Calu3 (cell line): ENCODE data around the gene HIC2. TPM values are rescaled to one million over a fixed set of nuclear protein-coding genes. Genes with fewer than 3 reads are reported as not detected.
A peak's percentile ranks its signal among the peaks of the same experiment; 100 is the strongest.
"Not testable (repeated sequence)": the region's sequence is repeated elsewhere in the genome, so short reads cannot be mapped to it uniquely, and the experiment has no call there.

Experiments used
- BruUV-seq: library from RNA; stranded (reverse); fragments of 400-500 nt; replicated peaks from 2 replicates; lab custom pipeline; 2021; lab: Mats Ljungman, UMichigan
- CTCF ChIA-PET: fragments of 300-600 bp; sonication (Branson Sonifier 250); formaldehyde crosslinking; loops from one replicate; lab custom pipeline; 2022; ENCODE audit warnings: antibody characterized with exemption; lab: Charles Lee
- DNase-seq: peaks from one replicate; pipeline ENCODE4 v3.0.0; 2022
- H3K27ac Mint-ChIP-seq: one replicate; pipeline ENCODE4 v1.8.0; 2022; ENCODE audit warnings: mixed read lengths; ENCODE audit not compliant: unreplicated experiment
- H3K27me3 Mint-ChIP-seq: one replicate; pipeline ENCODE4 v1.8.0; 2022; ENCODE audit warnings: mixed read lengths; ENCODE audit not compliant: unreplicated experiment
- H3K36me3 Mint-ChIP-seq: one replicate; pipeline ENCODE4 v1.8.0; 2022; ENCODE audit warnings: mild to moderate bottlenecking, moderate library complexity, mixed read lengths; ENCODE audit not compliant: insufficient read depth, unreplicated experiment
- H3K4me1 Mint-ChIP-seq: one replicate; pipeline ENCODE4 v1.8.0; 2022; ENCODE audit warnings: mild to moderate bottlenecking, low read depth, mixed read lengths; ENCODE audit not compliant: unreplicated experiment
- H3K4me3 Mint-ChIP-seq: one replicate; pipeline ENCODE4 v1.8.0; 2022; ENCODE audit warnings: mild to moderate bottlenecking, low read depth, moderate library complexity, mixed read lengths; ENCODE audit not compliant: unreplicated experiment
- H3K9me3 Mint-ChIP-seq: one replicate; pipeline ENCODE4 v1.8.0; 2022; ENCODE audit warnings: low read depth, mixed read lengths; ENCODE audit not compliant: unreplicated experiment
- intact Hi-C: fragments of 100-400 bp; cut with micrococcal nuclease; formaldehyde crosslinking; loops from one replicate; pipeline ENCODE4 v1.10.0; 2022; ENCODE audit not compliant: unreplicated experiment
- total RNA-seq: library from RNA; stranded (reverse); gene quantifications from 2 replicates; pipeline ENCODE4 v1.2.3, GENCODE V29; 2022

HIC2 gene
- total RNA-seq, 1 experiment from 2014 or later = 7.7 TPM

DNA sequence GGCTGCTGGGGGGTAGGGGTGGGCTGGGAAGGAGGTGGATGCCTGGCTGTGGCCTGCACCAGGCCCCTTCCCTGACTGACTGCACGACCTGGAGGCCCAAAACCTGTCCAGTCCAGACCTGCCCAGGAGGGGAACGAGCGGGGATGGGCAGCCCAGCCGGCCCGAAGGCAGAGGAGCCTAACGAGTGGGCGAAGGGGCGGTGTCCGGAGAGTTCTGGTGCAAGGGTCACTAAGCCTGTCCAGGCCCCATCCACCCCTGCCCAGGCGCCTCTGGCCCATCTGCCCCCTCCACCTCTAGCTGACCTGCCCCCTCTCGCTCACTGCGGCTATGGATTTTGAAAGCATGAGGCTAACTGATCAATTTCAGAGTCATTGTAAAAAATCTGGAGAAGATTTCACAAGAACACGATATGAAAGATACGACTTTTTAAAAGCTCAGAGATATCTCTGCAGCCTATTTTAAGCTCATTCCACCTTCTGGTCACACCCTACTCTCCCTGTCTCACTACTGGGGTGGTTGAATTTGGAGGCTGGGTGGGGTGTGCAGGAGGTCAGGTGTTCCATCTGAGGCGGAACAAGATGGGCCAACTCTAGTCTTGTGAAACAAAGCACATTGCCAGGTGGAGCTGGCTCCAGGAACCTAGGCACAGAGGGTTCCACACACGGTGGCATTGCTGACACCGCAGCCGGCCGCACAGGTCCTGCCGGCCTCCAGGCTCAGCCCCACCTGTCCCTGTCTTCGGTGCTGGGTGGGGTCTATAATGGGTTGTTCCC lies 15.8 kb upstream of the HIC2 start:
- H3K4me3 Mint-ChIP-seq, H3K27ac Mint-ChIP-seq, BruUV-seq, DNase-seq, H3K36me3 Mint-ChIP-seq, H3K4me1 Mint-ChIP-seq, H3K27me3 Mint-ChIP-seq, CTCF ChIA-PET, H3K9me3 Mint-ChIP-seq, intact Hi-C loops: not testable (repeated sequence)

DNA sequence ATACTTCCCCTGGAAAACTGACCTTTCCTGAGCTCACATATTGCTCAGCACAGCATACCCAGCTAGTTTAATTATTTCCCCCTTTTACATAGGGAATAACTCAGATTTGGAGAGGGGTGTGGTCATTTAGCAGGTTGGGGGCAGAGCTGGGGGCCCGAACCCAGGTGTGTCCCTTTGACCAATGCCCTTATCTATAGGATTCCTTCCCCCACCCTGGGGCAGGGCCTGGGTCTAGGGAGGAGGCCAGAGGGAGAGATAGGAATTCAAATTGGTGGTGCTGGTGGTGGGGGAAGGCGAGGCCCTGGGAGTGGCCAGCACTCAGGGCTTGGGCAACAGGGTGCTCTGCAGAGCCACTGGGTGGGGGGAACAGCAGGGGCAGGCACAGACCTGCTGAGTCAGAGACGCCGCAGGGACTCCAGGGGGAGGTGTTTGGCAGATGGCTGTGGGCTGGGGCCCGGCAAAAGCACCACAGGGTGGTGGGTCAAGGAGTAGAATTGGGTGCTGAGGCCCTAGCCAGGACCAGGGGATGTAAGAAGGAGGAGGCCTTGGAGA lies 14.3 kb upstream of the HIC2 start:
- DNase-seq, H3K36me3 Mint-ChIP-seq, intact Hi-C loops, H3K4me3 Mint-ChIP-seq, H3K4me1 Mint-ChIP-seq, H3K27ac Mint-ChIP-seq, CTCF ChIA-PET, BruUV-seq, H3K9me3 Mint-ChIP-seq, H3K27me3 Mint-ChIP-seq: not testable (repeated sequence)

DNA sequence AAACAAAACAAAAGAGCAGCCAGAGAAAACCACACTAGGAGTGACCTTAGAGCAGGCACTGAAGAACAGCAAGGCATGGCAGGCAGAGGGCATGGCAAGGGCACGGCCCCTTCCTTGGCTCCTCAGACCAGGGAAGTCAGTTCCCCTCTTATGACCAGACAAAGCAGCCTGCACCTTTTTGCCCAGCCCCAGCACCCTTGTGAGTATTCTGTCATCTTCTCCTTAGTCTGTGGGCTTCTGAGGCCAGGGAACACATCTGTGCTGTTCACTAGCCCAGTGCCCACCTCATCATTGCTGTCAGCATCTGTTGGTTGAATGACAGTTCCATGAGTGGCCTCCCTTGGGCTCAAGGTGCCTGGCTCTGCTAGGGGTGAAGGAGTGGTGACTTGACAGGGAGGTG lies 10.0 kb upstream of the HIC2 start:
- DNase-seq, H3K4me1 Mint-ChIP-seq, H3K27ac Mint-ChIP-seq, CTCF ChIA-PET, H3K36me3 Mint-ChIP-seq, intact Hi-C loops, H3K4me3 Mint-ChIP-seq, H3K9me3 Mint-ChIP-seq, H3K27me3 Mint-ChIP-seq, BruUV-seq: not testable (repeated sequence)

DNA sequence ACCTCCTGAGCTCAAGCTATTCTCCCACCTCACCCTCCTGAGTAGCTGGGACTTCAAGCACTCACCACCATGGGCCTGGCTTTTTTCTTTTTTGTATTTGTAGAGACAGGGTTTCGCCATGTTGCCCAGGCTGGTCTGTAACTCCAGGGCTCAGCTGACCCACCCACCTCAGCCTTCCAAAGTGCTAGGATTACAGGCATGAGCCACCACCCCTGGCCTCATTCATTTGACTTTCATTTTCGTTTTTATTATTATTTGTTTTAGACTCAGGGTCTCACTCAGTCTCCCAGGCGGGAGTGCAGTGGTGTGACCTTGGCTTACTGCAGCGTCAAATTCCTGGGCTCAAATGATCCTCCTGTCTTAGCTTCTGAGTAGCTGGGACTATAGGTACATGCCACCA lies 9.4 kb upstream of the HIC2 start:
- intact Hi-C loops, H3K4me1 Mint-ChIP-seq, H3K27ac Mint-ChIP-seq, H3K4me3 Mint-ChIP-seq, H3K27me3 Mint-ChIP-seq, DNase-seq, H3K36me3 Mint-ChIP-seq, CTCF ChIA-PET, H3K9me3 Mint-ChIP-seq, BruUV-seq: not testable (repeated sequence)

DNA sequence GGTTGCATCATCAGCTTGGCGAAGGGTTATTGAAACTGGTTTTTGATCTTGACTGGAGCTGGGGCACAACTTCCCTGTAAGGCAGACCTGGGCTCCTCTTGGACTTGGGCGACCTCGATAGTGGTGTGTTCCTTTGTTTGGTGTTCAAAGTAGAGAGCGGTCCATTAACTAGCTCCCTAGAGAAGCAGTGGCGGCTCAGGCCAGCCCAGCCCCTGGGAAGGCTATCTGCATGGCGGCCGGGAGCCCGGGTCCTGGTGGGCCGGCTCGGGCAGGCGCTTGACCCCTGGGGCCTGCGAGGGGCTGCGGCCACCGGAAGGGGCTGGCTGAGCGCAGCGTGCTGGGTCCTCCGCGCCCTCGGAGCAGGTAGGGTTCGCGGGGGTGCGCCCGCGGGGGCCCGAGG lies 796 bp upstream of the HIC2 start:
- H3K27ac Mint-ChIP-seq, CTCF ChIA-PET, BruUV-seq, H3K36me3 Mint-ChIP-seq, H3K9me3 Mint-ChIP-seq, DNase-seq, H3K4me3 Mint-ChIP-seq, H3K4me1 Mint-ChIP-seq, intact Hi-C loops, H3K27me3 Mint-ChIP-seq: not testable (repeated sequence)

DNA sequence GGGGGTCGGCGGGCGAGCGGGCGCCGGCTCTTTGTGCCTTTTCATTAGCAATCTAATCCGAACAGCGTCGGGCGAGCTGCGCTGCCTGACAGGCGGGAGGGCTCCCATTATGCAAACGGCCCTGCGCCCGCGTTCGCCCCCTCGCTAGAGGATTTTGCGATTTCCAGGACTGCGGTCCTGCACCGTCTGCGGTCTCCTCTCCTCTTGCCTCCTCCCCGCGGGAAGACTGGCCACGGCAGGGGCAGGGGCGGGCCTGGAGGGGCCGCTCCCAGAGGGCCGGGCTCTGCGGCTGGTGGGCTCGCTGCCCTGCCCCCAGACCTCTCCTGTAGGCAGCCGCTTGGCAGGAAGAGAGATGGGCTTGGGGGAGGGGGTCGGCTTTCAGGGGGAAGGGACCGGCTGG lies 682 bp downstream of the HIC2 start:
- H3K9me3 Mint-ChIP-seq, BruUV-seq, H3K4me1 Mint-ChIP-seq, CTCF ChIA-PET, H3K4me3 Mint-ChIP-seq, DNase-seq, intact Hi-C loops, H3K27ac Mint-ChIP-seq, H3K27me3 Mint-ChIP-seq, H3K36me3 Mint-ChIP-seq: not testable (repeated sequence)

DNA sequence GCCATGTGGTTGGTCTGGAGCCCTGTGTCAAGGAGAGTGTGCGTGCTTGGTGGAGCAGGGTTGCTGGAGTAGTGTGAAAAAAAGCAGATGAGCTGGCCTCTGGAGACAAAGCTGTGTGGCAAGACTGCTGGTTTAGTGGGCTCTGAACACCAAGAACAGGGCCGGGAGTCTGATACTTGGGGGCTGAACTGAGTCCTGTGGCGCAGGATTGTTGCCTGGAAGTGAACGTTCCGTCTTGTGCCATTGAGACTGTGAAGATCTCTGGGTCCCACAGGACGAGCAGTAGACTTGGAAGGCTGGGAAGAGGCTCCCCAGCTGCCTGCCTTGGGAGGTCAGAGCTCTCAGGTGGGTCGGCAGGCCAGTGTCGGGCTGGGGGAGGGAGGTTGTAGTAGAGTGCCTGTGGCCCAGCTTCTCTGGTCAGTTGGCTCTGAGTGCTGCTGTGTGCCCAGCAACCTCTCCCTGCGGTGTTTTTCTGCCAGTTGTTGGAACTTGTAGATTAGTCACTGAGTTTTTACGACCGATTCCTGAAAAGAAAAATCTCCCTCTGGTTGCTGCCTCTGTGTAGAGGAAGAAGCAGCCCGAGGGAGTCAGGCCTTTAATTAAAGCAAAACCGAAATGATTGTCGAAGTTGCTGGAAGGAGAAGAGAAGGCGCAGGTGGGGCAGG lies 1.9 kb downstream of the HIC2 start:
- intact Hi-C loops, H3K9me3 Mint-ChIP-seq, DNase-seq, H3K4me3 Mint-ChIP-seq, H3K4me1 Mint-ChIP-seq, H3K36me3 Mint-ChIP-seq, CTCF ChIA-PET, H3K27ac Mint-ChIP-seq, H3K27me3 Mint-ChIP-seq: not testable (repeated sequence)
- TSS peak; percentile 82 for BruUV-seq

DNA sequence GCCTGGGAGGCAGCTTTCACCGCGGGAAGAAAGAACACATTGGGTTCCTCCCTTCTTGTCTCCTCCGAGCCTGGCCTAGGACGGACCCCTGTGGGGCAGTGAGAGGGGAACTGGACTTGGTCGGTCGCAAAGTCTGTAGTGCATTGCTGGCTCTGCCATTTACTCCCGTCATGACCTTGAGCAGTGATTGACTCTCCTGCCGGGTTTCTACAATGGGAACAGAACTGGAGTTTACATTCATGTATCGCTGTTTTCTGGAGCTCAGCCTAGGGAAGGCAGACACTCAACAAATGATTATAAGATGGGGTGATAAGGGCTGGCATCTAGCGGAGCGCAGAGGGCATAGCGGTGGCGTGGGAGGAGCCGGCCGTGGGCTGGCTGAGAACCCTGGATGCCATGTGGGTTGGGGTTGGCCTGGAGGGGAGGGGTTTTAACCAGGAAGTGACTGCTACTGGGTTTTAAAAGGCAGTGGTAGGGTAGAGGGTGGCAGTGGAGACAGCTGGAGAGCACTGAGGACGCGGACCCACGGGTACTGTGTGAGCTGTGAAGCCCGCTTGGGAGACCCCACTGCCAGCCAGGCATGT lies 3.1 kb downstream of the HIC2 start:
- H3K4me3 Mint-ChIP-seq, intact Hi-C loops, DNase-seq, CTCF ChIA-PET, H3K27ac Mint-ChIP-seq, H3K27me3 Mint-ChIP-seq, H3K9me3 Mint-ChIP-seq, BruUV-seq, H3K4me1 Mint-ChIP-seq, H3K36me3 Mint-ChIP-seq: not testable (repeated sequence)

DNA sequence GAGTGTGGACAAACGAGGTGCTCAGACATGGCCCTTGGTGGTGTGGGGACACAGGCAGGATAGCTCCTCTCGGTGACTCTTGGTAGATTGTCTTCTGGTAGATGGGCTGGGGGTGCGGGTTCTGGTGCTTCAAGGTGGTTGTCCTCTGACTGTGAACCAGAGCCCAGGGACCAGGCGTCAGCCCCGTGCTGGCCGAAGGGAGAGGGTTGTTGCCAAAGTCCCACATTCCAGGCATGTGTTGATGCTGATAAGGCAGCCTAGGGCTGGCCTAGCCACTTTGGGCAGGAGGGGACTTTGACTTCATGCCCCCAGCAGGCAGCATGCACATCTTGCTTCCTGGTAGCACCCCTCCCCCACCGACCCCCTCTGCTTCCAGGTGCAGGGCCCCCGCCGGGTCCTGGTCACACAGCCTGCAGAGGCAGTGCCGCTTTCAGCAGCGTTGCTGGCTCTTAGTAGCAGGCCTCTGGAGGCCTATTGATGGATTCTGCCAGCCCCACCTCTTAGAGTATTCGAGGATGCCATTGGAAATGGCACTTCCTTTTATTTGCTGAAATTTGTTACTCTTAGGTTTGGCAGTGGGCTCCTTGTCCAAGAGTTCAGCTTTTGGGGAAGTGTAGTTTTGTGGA lies 7.0 kb downstream of the HIC2 start:
- H3K27ac Mint-ChIP-seq, CTCF ChIA-PET, DNase-seq, intact Hi-C loops, H3K27me3 Mint-ChIP-seq, H3K4me1 Mint-ChIP-seq, H3K9me3 Mint-ChIP-seq, H3K36me3 Mint-ChIP-seq, H3K4me3 Mint-ChIP-seq, BruUV-seq: not testable (repeated sequence)
